AG08395 (cell line): ENCODE results near the gene PNPLA3.

Source experiments
- DNase-seq: peaks from one replicate; pipeline ENCODE4 v3.0.0; 2012; ENCODE audit warnings: mixed read lengths, low spot score

PNPLA3 gene, protein sequence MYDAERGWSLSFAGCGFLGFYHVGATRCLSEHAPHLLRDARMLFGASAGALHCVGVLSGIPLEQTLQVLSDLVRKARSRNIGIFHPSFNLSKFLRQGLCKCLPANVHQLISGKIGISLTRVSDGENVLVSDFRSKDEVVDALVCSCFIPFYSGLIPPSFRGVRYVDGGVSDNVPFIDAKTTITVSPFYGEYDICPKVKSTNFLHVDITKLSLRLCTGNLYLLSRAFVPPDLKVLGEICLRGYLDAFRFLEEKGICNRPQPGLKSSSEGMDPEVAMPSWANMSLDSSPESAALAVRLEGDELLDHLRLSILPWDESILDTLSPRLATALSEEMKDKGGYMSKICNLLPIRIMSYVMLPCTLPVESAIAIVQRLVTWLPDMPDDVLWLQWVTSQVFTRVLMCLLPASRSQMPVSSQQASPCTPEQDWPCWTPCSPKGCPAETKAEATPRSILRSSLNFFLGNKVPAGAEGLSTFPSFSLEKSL

GRCh38 chr22:43923631-43924464 is at the start of gene PNPLA3:
Gene PNPLA3, plus strand, starts transcription at chr22:43923805. Its CDS starts 107 bp downstream, at chr22:43923912.
- peak; percentile 95 for DNase-seq

DNA sequence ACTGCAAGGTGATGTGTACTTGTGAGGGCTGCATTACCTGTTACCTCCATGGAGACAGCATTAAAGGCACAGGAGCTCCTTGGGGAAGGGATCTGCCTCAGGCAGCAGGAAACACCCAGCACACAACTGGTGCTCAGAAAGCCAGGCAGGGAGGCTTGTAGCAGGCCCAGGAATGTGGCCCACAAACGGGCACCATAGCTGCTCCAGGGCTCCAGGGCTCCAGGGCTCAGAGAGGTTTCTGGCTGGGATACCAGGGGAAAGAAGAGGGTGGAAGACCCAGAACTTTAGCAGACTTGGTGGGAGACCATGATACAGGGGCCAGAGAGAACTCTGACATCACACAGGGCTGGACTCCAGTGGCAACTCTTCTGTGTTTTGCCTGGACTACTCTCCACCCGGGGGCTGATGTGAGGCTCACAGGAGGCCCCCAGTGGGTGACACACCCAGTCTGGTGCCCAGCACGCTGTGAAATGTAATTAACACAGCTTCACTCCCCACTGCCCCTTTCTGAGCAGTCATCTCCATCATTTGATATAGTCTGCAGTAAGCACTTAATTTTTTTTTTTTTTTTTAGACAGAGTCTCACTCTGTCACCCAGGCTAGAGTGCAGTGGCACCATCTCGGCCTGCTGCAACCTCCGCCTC is 46.6 kb upstream of the PNPLA3 start:
- no peak for DNase-seq

DNA sequence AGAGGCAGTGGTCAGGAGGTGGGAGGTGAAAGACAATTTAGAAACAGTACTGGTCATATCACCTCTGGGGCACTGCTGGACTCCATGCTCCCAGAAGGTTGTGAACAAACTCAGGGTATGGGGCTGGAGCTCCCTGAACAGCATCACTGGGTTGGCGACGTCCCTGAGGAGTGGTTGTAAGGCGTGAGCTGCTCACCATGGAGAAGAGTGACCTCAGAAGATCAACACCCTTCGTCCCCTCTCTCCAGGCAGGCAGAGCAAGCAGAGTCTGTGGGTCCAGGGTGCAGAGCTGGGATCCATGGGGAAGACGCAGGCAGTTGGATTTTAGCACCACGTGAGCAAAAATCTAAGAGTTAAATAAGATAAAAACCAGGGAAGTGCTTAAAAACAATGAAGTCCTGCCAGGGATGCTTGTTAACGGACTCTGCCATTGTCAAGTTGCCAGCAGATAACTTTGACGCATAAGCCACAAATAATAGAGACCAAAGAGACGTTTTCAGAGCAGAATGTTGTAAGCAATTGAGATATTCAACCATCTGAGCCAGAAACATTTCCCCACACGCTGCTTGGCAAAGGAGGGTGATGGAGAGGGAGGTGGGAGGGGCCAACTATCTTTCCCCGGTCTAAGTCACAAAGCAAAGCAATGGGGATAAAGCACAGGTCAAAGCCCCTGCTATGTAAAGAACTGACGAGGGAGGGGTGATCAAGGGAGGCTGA is 45.4 kb upstream of the PNPLA3 start:
- no peak for DNase-seq

GRCh38 chr22:43878831-43879550 is 44.6 kb upstream of the PNPLA3 start:
- DNase-seq: no peak

- no peak for DNase-seq
These were observed 43.6 kb upstream of the PNPLA3 start for GRCh38 chr22:43879901-43880540.

DNA sequence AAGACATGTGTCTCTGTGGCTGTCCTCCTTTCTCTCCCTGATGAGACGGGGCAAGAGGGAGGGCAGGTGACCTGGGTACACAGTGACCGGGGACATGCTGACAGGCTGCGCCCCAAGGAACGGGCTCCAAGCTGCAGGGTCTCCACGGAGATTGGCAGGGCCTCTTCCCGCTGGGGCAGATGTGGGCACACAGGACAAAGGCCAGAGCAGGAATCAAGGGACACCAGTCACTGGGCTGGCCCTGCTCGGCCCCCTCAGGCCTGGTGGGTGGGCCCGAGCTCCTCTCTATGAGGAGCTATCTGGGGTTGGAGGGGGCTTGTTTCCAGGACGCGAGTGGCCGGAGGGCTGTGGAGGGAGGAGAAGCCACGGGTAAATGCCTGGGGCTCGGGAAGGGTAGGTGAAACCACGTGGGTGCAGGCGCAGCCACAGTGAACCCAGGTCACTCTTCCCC is 43.0 kb upstream of the PNPLA3 start:
- no peak for DNase-seq

- no peak for DNase-seq
These were observed 42.2 kb upstream of the PNPLA3 start for GRCh38 chr22:43881091-43882061.

DNA sequence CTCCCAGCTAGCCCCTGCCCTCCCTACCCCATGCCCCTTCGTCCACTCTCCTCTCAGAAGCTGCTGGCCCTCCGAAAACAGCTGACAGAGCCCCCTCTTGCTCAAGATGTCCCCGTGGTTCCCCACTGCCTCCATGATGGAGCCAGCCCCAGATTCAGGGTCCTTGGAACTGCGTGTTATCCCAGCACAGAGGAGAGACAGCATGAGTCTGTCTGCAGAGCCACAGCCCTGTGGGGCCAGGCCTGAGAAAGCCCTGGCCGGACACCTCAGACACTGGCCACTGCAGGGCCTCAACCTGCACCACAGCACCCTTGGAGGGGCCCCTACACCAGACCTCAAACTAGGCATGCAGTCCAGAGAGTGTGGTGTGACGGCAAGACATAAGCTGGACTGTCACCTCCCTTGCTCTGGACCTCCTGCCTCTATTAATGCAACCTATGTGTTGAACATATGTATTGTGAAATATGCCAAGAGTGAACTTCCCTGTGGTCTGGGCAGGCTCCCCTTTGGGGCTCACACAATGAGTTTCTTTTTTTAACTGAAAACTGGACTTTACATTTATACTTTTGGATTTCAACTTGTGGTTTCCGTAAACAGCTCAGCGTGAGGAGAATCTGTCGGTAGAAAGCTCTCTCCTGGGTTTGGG is 41.4 kb upstream of the PNPLA3 start:
- no peak for DNase-seq

GRCh38 chr22:43883012-43883661 is 40.5 kb upstream of the PNPLA3 start:
- DNase-seq: peak; percentile 65

DNA sequence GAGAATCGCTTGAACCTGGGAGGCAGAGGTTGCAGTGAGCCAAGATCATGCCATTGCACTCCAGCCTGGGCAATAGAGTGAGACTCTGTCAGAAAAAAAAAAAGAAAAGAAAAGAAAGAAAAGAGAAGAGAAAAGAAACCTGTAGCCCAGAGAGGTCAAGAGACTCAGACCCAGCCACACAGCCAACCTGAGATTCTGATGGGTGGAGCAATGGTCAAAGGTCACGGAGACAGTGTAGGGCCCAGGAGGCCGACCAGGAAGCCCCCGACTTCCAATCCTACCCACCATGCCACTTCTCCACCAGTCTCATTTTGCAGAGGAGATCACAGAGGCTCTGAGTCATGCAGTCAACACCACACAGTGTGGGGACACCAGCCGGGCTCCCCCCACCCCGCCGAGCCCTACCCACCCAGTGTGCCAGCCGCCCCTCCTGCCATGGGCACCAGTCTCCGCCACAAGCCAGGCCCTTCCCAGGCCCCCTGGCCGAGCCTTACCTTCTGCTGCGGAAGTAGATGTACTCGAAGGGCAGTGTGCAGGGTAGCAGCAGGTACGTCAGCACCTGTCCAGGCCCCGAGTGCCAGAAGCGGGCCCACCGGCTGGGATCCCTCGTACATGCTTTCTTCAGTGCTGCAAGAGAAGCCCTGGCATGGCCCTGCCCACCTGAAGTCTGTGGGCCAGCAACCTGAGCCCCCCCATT is 39.7 kb upstream of the PNPLA3 start:
- no peak for DNase-seq

- DNase-seq: peak; percentile 78
These were observed 38.8 kb upstream of the PNPLA3 start for GRCh38 chr22:43884600-43885318.

DNA sequence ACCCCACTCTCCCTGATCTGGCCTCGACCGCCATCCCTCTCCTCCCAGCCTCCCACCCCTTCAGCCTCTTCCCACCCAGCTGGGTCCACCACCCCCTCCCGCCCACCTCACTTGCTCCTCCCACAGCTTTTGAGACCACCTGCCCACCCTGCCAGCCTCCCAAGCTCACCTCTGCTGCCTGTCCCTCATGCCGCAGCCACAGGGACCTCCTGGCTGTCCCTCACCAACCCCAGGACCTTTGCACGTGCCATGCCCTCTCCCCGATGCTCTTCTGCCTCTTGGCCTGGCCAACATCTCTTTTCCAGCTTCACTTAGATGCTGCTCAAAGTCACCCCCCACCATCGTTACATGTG is 38.3 kb upstream of the PNPLA3 start:
- no peak for DNase-seq

DNA sequence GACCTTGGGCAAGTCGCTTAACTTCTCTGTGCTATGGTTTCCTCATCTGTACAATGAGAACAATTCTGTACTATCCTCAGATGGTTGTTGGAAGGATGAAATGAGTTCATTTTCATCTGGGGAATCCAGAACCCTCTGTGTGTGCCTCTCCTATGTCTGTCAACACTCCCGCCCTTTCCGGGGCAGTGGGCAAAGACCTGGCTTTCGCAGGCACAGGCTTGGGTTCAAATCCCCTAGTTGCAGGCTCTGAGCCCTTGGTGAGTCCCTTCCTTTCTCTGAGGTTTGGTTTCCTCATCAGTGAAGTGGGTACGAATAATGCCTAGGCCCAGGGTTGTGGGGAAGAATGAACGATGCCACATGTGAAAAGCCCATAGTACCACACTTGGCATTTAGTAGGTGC is 37.8 kb upstream of the PNPLA3 start:
- no peak for DNase-seq

DNA sequence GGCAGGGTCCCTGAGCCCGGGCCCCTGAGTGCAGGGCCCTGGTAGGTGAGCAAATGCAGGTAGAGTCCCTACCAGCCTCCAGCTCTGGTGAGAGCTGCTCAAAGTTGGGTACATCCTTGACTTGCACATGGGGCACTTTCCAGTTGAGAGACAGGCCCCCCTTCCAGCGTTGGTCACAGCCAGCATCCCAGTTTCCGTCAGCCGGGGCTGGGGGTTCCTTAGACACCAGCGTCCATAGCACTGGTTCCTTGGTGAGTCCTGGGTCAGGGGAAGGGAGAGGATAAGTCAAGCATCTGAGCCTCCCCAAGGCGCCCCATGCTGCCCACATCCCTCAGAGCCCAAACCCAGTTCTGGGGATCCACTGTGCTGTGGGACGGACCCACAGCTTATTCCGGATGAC is 37.4 kb upstream of the PNPLA3 start:
- no peak for DNase-seq

DNA sequence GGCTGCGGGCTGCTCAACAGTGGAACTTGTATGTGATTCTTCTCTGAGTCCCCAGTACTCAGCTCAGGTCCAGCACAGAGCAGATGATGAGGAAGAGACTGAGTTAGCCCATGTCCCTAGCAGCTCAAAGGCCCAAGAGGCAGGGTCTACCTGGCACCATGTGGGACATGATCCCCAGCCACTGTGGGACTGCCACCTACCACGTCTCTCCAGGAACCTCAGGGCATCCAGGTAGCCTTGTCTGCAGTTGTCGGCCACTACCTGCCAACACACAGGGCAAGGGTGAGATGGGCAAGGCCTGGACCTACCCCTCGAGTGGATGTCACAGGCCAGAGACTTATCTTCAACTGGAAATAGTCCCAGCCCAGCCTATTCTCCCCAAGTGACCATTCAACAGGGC is 36.2 kb upstream of the PNPLA3 start:
- DNase-seq: no peak

GRCh38 chr22:43888740-43889139 is 34.9 kb upstream of the PNPLA3 start:
- no peak for DNase-seq

DNA sequence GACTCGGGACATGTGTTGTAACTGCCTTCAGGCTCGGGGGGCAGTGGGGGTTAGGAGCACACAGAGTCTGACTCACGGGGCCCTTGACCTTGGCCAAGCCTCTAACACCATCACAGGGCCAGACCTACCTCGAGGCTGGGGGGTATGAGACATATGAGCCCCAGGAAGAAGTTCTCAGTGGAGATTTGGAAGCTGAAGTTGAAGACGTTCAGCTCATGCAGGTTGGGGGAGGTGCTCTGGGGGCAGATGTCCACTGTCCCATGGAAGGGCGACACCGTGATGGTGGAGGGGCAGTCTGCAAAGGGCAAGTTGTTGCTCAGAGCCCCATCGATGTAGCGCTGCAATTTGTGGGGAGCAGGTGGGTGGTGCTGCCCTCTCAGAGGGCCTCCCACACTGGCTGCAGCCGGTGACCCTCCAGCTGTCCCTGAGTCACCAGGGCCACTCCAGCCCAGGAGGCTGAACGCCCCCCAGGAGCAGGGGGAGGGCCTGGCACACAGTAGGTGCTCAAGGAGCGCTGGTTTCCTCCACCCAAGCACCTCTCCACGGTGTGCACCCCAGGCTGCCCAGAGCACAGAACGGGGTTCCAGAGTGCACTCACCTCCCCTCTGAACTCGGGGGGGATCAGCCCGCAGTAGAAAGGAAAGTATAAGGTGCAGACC is 34.3 kb upstream of the PNPLA3 start:
- no peak for DNase-seq
